Left lung (tissue), 10 donors: ENCODE results near the gene CHST8. TPM values are rescaled to one million over a fixed set of nuclear protein-coding genes. Genes with fewer than 3 reads are reported as not detected.

Experiments
- ATAC-seq: fragments of 200-7000 bp; cut with Tn5 transposase; one replicate; pipeline ENCODE4 v1.9.1; 2020; ENCODE audit warnings: moderate library complexity
- DNase-seq, 4 donors: peaks; one replicate each; pipeline ENCODE4 v3.0.0-alpha.2; 2013 to 2020
- H3K27ac ChIP-seq, 2 donors: fragments of 200-600 bp; sonication (generic) in 1 of 2; one replicate each; pipeline versions ENCODE4 v1.5.0 to v1.8.0; 2020 to 2021
- H3K27me3 ChIP-seq, 2 donors: fragments of 200-600 bp; sonication (generic) in 1 of 2; one replicate each; pipeline versions ENCODE4 v1.5.0 to v1.8.0; 2020 to 2021
- H3K36me3 ChIP-seq, 2 donors: fragments of 200-600 bp; sonication (generic) in 1 of 2; one replicate each; pipeline versions ENCODE4 v1.5.0 to v1.8.0; 2020 to 2021
- H3K4me1 ChIP-seq, 2 donors: fragments of 200-600 bp; one replicate each; pipeline ENCODE4 v1.8.0; 2021
- H3K4me3 ChIP-seq, 2 donors: fragments of 200-600 bp; sonication (generic) in 1 of 2; one replicate each; pipeline versions ENCODE4 v1.5.0 to v1.8.0; 2020 to 2021; ENCODE audit warnings: mild to moderate bottlenecking in 1 of 2
- H3K9me3 ChIP-seq, 2 donors: fragments of 200-600 bp; sonication (generic) in 1 of 2; one replicate each; pipeline versions ENCODE4 v1.5.0 to v1.8.0; 2020 to 2021
- CTCF ChIP-seq, 2 donors: fragments of 200-600 bp; sonication (generic) in 1 of 2; IDR thresholded peaks; one replicate each; pipeline versions ENCODE4 v1.5.0 to v1.8.0; 2021; ENCODE audit warnings: antibody characterized with exemption in 2 of 2
- intact Hi-C, 2 donors: fragments of 100-400 bp; cut with DNase I; formaldehyde crosslinking; loops; one replicate each; pipeline versions ENCODE4 v1.11.2 to v1.14.2; 2022
- polyA plus RNA-seq, 6 donors: library from polyadenylated mRNA; unstranded; fragments of 120-200 nt; gene quantifications; one replicate each; pipeline ENCODE4 v1.2.1, GENCODE V29; 2013; ENCODE audit not compliant: insufficient read length in 6 of 6
- total RNA-seq, 2 donors: library from RNA; stranded (reverse); fragmentation: NEBNext Ultra II Directional; extraction: Animal tissue kit (Norgen Biotek cat#: 25700); gene quantifications; one replicate each; pipeline ENCODE4 v1.2.1, GENCODE V29; 2021
- donor health status: DM: no; HTN: yes; CAD: no.
- donor health status: DM: no; HTN: no; CAD: no.

CHST8 gene
- total and polyA plus RNA-seq, 8 donors = 0.24 to 0.47 TPM; not detected in 6

GRCh38 chr19:33785795-33786194, 164.0 kb downstream of the CHST8 start:
- Histone ChIP-seq H3K27me3 (peaks cover 0 to 40% of the 10 kb centered on the region in 2 donors), H3K4me1 (no peaks in the 10 kb centered on the region), H3K4me3 (no peak overlapping the region), H3K9me3 (no peaks in the 10 kb centered on the region), H3K36me3 (no peaks in the 10 kb centered on the region), H3K27ac (no peak overlapping the region)
- no peak for DNase-seq
- TF ChIP-seq CTCF (IDR thresholded peaks at IDR 0.05) = no peak
- no peak for ATAC-seq
- intact Hi-C loops = no loop called here

- Histone ChIP-seq H3K27ac (no peak overlapping the region), H3K9me3 (no peaks in the 10 kb centered on the region), H3K36me3 (no peaks in the 10 kb centered on the region), H3K4me3 (no peak overlapping the region), H3K4me1 (no peaks in the 10 kb centered on the region), H3K27me3 (peaks cover 0 to 58% of the 10 kb centered on the region in 2 donors)
- no peak for TF ChIP-seq CTCF (IDR thresholded peaks at IDR 0.05)
- intact Hi-C loops = no loop called here
- no peak for DNase-seq
- ATAC-seq = no peak
Observed at GRCh38 chr19:33788676-33789075, 166.9 kb downstream of the CHST8 start.

- Histone ChIP-seq H3K9me3 (no peaks in the 10 kb centered on the region), H3K36me3 (no peaks in the 10 kb centered on the region), H3K4me1 (peaks cover 0 to 2% of the 10 kb centered on the region in 2 donors), H3K4me3 (no peak overlapping the region), H3K27me3 (peaks cover 0 to 62% of the 10 kb centered on the region in 2 donors), H3K27ac (no peak overlapping the region)
- TF ChIP-seq CTCF (IDR thresholded peaks at IDR 0.05) = no peak
- DNase-seq (no peak), ATAC-seq (no peak)
- intact Hi-C loops = no loop called here
Observed at GRCh38 chr19:33789344-33789743, 167.6 kb downstream of the CHST8 start.

GRCh38 chr19:33794683-33795369, 173.1 kb downstream of the CHST8 start:
- TF ChIP-seq CTCF (IDR thresholded peaks at IDR 0.05) = no peak
- Histone ChIP-seq H3K4me3 (peak overlapping the region; percentile 68 to 74), H3K27me3 (peaks cover 0 to 91% of the 10 kb centered on the region in 2 donors), H3K27ac (peak overlapping the region; percentile 90 to 94), H3K9me3 (no peaks in the 10 kb centered on the region), H3K36me3 (no peaks in the 10 kb centered on the region), H3K4me1 (peaks cover 0 to 28% of the 10 kb centered on the region in 2 donors)
- DNase-seq (peak in 1 of 4 donors; percentile 19), ATAC-seq (no peak)
- intact Hi-C loops = no loop called here

- Histone ChIP-seq H3K27ac (peak overlapping the region; percentile 90 to 94), H3K27me3 (peaks cover 0 to 84% of the 10 kb centered on the region in 2 donors), H3K4me3 (peak overlapping the region; percentile 68 to 74), H3K4me1 (peaks cover 0 to 28% of the 10 kb centered on the region in 2 donors), H3K36me3 (no peaks in the 10 kb centered on the region), H3K9me3 (no peaks in the 10 kb centered on the region)
- peak; percentile 87 for ATAC-seq
- DNase-seq = peak; percentile 85 to 94 (median 89)
- peak; percentile 66 to 77 for TF ChIP-seq CTCF (IDR thresholded peaks at IDR 0.05)
- intact Hi-C loops = no loop called here
Observed at GRCh38 chr19:33795370-33796163, 173.8 kb downstream of the CHST8 start.
